HCT116 (cell line): Measurements from ENCODE around the gene TMEM255A.

ENCODE experiments used
- CEBPB ChIP-seq: IDR thresholded peaks from 2 replicates; pipeline ENCODE4 v1.6.1; 2012; ENCODE audit warnings: low read depth
- ELF1 ChIP-seq: IDR thresholded peaks from 2 replicates; pipeline ENCODE4 v1.6.1; 2012; ENCODE audit warnings: low read depth, borderline replicate concordance
- FOSL1 ChIP-seq: IDR thresholded peaks from 2 replicates; pipeline ENCODE4 v1.6.1; 2012; ENCODE audit warnings: low read depth
- POLR2A ChIP-seq: IDR thresholded peaks from 2 replicates; pipeline ENCODE4 v1.7.0; 2011; ENCODE audit warnings: borderline replicate concordance; ENCODE audit not compliant: insufficient read depth, insufficient read length; ENCODE audit errors: extremely low read depth
- POLR2AphosphoS5 ChIP-seq: IDR thresholded peaks from 2 replicates; pipeline ENCODE4 v1.6.1; 2011; ENCODE audit warnings: mild to moderate bottlenecking, low read depth, low read length, moderate library complexity
- RAD21 ChIP-seq: IDR thresholded peaks from 2 replicates; pipeline ENCODE4 v1.6.1; 2012; ENCODE audit warnings: low read depth, mild to moderate bottlenecking
- TF ChIP-seq, protein P1 (sequence below), 3 experiments: fragments of 200-600 bp in 1 of 3; sonication (generic) in 1 of 3; IDR thresholded peaks in 2 of 3; conservative IDR thresholded peaks in 1 of 3; 2 replicates each; pipeline ENCODE4 v1.5.1; 2012 to 2017; ENCODE audit warnings: low read depth in 2 of 3, low read length in 2 of 3, antibody characterized with exemption in 1 of 3, borderline replicate concordance in 1 of 3, control low read depth in 1 of 3, mild to moderate bottlenecking in 1 of 3, mixed read lengths in 1 of 3, mixed run types in 1 of 3, moderate library complexity in 1 of 3; ENCODE audit not compliant: insufficient read depth in 1 of 3
- TF ChIP-seq, protein P2 (sequence below): IDR thresholded peaks from 2 replicates; pipeline ENCODE4 v1.6.1; 2012; ENCODE audit warnings: low read depth

DNA sequence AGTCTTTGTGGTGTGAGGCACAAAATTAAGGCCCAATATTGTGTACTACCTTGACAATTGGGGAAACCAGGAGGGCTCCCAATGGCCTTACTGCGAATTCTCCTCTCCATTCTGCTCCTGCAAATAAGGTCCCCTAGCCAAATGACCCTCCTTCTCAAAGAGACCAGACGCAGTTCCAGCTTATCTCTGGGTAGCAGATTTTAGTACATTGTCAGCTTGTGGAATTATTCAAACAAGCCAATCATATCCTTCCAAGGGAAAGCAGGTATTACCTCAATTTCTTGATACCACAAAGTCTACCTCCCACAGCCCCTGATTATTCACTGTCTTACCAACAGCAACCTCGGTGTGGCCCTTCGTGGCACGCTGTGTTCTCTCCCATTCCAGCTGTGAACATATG lies 68.4 kb downstream of the TMEM255A start:
- TF ChIP-seq POLR2A (no peak), ELF1 (no peak), POLR2AphosphoS5 (no peak), RAD21 (no peak), CEBPB (no peak), FOSL1 (no peak)
- TF ChIP-seq, protein P1, sequence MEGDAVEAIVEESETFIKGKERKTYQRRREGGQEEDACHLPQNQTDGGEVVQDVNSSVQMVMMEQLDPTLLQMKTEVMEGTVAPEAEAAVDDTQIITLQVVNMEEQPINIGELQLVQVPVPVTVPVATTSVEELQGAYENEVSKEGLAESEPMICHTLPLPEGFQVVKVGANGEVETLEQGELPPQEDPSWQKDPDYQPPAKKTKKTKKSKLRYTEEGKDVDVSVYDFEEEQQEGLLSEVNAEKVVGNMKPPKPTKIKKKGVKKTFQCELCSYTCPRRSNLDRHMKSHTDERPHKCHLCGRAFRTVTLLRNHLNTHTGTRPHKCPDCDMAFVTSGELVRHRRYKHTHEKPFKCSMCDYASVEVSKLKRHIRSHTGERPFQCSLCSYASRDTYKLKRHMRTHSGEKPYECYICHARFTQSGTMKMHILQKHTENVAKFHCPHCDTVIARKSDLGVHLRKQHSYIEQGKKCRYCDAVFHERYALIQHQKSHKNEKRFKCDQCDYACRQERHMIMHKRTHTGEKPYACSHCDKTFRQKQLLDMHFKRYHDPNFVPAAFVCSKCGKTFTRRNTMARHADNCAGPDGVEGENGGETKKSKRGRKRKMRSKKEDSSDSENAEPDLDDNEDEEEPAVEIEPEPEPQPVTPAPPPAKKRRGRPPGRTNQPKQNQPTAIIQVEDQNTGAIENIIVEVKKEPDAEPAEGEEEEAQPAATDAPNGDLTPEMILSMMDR (IDR thresholded peaks at IDR 0.05 in 2 of 3, conservative IDR thresholded peaks at IDR 0.05 in 1 of 3; ENCODE audit: borderline replicate concordance in 1 of 3, insufficient read depth in 1 of 3, low read depth in 2 of 3, low read length in 2 of 3): no peak
- TF ChIP-seq, protein P2, sequence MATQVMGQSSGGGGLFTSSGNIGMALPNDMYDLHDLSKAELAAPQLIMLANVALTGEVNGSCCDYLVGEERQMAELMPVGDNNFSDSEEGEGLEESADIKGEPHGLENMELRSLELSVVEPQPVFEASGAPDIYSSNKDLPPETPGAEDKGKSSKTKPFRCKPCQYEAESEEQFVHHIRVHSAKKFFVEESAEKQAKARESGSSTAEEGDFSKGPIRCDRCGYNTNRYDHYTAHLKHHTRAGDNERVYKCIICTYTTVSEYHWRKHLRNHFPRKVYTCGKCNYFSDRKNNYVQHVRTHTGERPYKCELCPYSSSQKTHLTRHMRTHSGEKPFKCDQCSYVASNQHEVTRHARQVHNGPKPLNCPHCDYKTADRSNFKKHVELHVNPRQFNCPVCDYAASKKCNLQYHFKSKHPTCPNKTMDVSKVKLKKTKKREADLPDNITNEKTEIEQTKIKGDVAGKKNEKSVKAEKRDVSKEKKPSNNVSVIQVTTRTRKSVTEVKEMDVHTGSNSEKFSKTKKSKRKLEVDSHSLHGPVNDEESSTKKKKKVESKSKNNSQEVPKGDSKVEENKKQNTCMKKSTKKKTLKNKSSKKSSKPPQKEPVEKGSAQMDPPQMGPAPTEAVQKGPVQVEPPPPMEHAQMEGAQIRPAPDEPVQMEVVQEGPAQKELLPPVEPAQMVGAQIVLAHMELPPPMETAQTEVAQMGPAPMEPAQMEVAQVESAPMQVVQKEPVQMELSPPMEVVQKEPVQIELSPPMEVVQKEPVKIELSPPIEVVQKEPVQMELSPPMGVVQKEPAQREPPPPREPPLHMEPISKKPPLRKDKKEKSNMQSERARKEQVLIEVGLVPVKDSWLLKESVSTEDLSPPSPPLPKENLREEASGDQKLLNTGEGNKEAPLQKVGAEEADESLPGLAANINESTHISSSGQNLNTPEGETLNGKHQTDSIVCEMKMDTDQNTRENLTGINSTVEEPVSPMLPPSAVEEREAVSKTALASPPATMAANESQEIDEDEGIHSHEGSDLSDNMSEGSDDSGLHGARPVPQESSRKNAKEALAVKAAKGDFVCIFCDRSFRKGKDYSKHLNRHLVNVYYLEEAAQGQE: no peak
